Measurements from ENCODE around the gene KCNH5.

GRCh38 chr14:62921466-62921865 is 123.8 kb downstream of the KCNH5 start:
- TF ChIP-seq EP300 (IDR thresholded peaks at IDR 0.05) (no peak), CTCF (IDR thresholded peaks at IDR 0.05) (no peak)
